SK-N-SH (cell line): ENCODE data around the gene DNASE1L2.

Experiments
- EP300 ChIP-seq, 2 experiments: IDR thresholded peaks; 2 replicates each; pipeline versions ENCODE4 v1.4.0 to v1.6.1; 2012; ENCODE audit warnings: borderline replicate concordance in 1 of 2, low read depth in 1 of 2, low read length in 1 of 2
- FOXM1 ChIP-seq: IDR thresholded peaks from 2 replicates; pipeline ENCODE4 v1.4.0; 2012; ENCODE audit warnings: low read depth, mild to moderate bottlenecking
- GABPA ChIP-seq: IDR thresholded peaks from 2 replicates; pipeline ENCODE4 v1.4.0; 2012; ENCODE audit warnings: low read depth, mild to moderate bottlenecking
- JUND ChIP-seq: IDR thresholded peaks from 2 replicates; pipeline ENCODE4 v1.4.0; 2012
- RFX5 ChIP-seq: IDR thresholded peaks from 2 replicates; pipeline ENCODE4 v1.6.1; 2012; ENCODE audit warnings: mild to moderate bottlenecking, improper control_type of control experiment, low read length
- RXRA ChIP-seq: IDR thresholded peaks from 2 replicates; pipeline ENCODE4 v1.4.0; 2012; ENCODE audit warnings: low read depth, mild to moderate bottlenecking, borderline replicate concordance
- SMC3 ChIP-seq: IDR thresholded peaks from 2 replicates; pipeline ENCODE4 v1.6.1; 2012; ENCODE audit warnings: low read depth, low read length, improper control_type of control experiment
- TCF12 ChIP-seq: IDR thresholded peaks from 2 replicates; pipeline ENCODE4 v1.4.0; 2012
- TF ChIP-seq, protein P1 (sequence below): fragments of 200-600 bp; sonication (generic); IDR thresholded peaks from 2 replicates; pipeline ENCODE4 v1.6.1; 2017; ENCODE audit warnings: antibody characterized with exemption, mild to moderate bottlenecking, moderate library complexity

DNA sequence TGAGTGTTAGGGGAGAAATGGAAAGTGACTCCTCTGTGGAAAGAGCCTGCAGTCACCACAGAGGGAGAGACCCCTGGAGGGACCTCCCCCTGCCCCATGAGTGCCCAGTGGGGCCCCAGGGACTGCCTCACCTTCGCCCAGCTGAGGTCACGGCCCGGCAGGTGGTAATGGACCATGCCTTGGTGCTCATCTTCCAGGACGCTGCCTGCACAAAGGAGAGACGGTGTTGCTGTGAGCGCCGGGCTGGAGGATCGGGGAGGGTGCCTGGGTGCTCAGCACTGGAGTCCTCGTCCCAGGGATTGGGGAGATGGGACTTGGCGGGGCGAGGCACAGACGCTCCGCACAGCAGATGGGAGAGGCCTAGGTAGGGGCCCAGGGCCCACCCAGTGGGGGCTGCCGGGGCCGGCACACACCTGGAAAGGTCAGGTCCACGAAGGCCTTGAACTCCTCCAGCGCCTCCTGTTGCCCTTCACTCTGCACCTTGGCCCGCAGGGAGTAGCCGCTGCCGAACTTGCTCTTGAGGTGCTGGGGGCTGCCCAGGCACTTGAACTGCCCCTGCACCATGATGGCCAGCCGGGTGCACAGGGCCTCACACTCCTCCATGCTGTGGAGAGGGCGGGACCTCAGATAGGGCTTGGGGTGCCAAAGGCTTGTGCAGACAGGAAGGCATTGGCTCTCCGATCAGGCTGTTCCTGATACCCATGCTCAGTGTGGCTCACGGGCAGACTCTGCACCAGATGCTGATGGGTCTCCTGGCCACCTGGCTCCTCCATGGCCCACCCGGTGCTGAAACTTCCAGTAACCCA lies 41.4 kb downstream of the DNASE1L2 start:
- TF ChIP-seq RFX5 (no peak), SMC3 (no peak), JUND (no peak), FOXM1 (no peak), EP300 (IDR thresholded peaks at IDR 0.05; ENCODE audit: borderline replicate concordance in 1 of 2, low read depth in 1 of 2, low read length in 1 of 2) (no peak), GABPA (no peak), TCF12 (no peak), RXRA (no peak)
- TF ChIP-seq, protein P1, sequence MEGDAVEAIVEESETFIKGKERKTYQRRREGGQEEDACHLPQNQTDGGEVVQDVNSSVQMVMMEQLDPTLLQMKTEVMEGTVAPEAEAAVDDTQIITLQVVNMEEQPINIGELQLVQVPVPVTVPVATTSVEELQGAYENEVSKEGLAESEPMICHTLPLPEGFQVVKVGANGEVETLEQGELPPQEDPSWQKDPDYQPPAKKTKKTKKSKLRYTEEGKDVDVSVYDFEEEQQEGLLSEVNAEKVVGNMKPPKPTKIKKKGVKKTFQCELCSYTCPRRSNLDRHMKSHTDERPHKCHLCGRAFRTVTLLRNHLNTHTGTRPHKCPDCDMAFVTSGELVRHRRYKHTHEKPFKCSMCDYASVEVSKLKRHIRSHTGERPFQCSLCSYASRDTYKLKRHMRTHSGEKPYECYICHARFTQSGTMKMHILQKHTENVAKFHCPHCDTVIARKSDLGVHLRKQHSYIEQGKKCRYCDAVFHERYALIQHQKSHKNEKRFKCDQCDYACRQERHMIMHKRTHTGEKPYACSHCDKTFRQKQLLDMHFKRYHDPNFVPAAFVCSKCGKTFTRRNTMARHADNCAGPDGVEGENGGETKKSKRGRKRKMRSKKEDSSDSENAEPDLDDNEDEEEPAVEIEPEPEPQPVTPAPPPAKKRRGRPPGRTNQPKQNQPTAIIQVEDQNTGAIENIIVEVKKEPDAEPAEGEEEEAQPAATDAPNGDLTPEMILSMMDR, result no peak
